Ishikawa (cell line): ENCODE data around the gene CLEC12A.

Experiments
- CEBPB ChIP-seq: IDR thresholded peaks from 2 replicates; pipeline ENCODE4 v1.6.1; 2012
- CREB1 ChIP-seq: IDR thresholded peaks from 2 replicates; pipeline ENCODE4 v1.6.1; 2012; ENCODE audit warnings: low read depth
- EGR1 ChIP-seq: IDR thresholded peaks from 2 replicates; pipeline ENCODE4 v1.6.1; 2012
- EP300 ChIP-seq: IDR thresholded peaks from 2 replicates; pipeline ENCODE4 v1.6.1; 2012; ENCODE audit warnings: borderline replicate concordance
- FOXM1 ChIP-seq: IDR thresholded peaks from 2 replicates; pipeline ENCODE4 v1.6.1; 2012; ENCODE audit warnings: low read depth, borderline replicate concordance
- MAX ChIP-seq: IDR thresholded peaks from 2 replicates; pipeline ENCODE4 v1.6.1; 2012
- NFIC ChIP-seq: IDR thresholded peaks from 2 replicates; pipeline ENCODE4 v1.6.1; 2012
- RAD21 ChIP-seq: IDR thresholded peaks from 2 replicates; pipeline ENCODE4 v1.6.1; 2012; ENCODE audit warnings: low read depth
- REST ChIP-seq: IDR thresholded peaks from 2 replicates; pipeline ENCODE4 v1.6.1; 2012; ENCODE audit warnings: low read depth, mild to moderate bottlenecking
- TAF1 ChIP-seq: IDR thresholded peaks from 2 replicates; pipeline ENCODE4 v1.6.1; 2012; ENCODE audit warnings: low read depth, mild to moderate bottlenecking
- TCF12 ChIP-seq: IDR thresholded peaks from 2 replicates; pipeline ENCODE4 v1.6.1; 2012; ENCODE audit warnings: low read depth
- TEAD4 ChIP-seq: IDR thresholded peaks from 2 replicates; pipeline ENCODE4 v1.6.1; 2012
- USF1 ChIP-seq: IDR thresholded peaks from 2 replicates; pipeline ENCODE4 v1.6.1; 2012
- YY1 ChIP-seq: IDR thresholded peaks from 2 replicates; pipeline ENCODE4 v1.6.1; 2012; ENCODE audit warnings: low read depth
- ZBTB7A ChIP-seq: IDR thresholded peaks from 2 replicates; pipeline ENCODE4 v1.6.1; 2012; ENCODE audit warnings: low read depth

Gene CLEC12A

GRCh38 chr12:9941838-9942237 is 29.4 kb upstream of the CLEC12A start:
- no peak for TF ChIP-seq TCF12
- TF ChIP-seq REST: no peak
- no peak for TF ChIP-seq FOXM1
- TF ChIP-seq RAD21: no peak
- no peak for TF ChIP-seq NFIC
- no peak for TF ChIP-seq EP300
- TF ChIP-seq TAF1: no peak
- no peak for TF ChIP-seq CEBPB

GRCh38 chr12:9943240-9943639 is 28.0 kb upstream of the CLEC12A start:
- TF ChIP-seq YY1: no peak
- no peak for TF ChIP-seq CEBPB
- TF ChIP-seq REST: no peak
- TF ChIP-seq TAF1: no peak
- TF ChIP-seq RAD21: no peak
- no peak for TF ChIP-seq CREB1
- no peak for TF ChIP-seq NFIC
- TF ChIP-seq ZBTB7A: no peak
- no peak for TF ChIP-seq FOXM1
- no peak for TF ChIP-seq EP300
- TF ChIP-seq MAX: no peak
- no peak for TF ChIP-seq TCF12
- TF ChIP-seq EGR1: no peak
- no peak for TF ChIP-seq USF1
- TF ChIP-seq TEAD4: no peak

GRCh38 chr12:9944391-9944790 is 26.8 kb upstream of the CLEC12A start:
- TF ChIP-seq TAF1 (no peak), RAD21 (no peak), YY1 (no peak), FOXM1 (no peak), MAX (no peak), ZBTB7A (no peak), EP300 (no peak), CEBPB (no peak), USF1 (no peak)

GRCh38 chr12:9947674-9948073 is 23.5 kb upstream of the CLEC12A start:
- TF ChIP-seq FOXM1 (no peak), MAX (no peak), USF1 (no peak), RAD21 (no peak), TEAD4 (no peak), EP300 (no peak), CEBPB (no peak), REST (no peak), NFIC (no peak), EGR1 (no peak), TAF1 (no peak), YY1 (no peak), TCF12 (no peak), ZBTB7A (no peak), CREB1 (no peak)
